ENCODE results near the gene TUSC7. TPM values are rescaled to one million over a fixed set of nuclear protein-coding genes. Genes with fewer than 3 reads are reported as not detected.
A peak's percentile ranks its signal among the peaks of the same experiment; 100 is the strongest.

TUSC7 gene
- total and polyA plus RNA-seq, 2 of the 8 experiments (the other 6 are each of a cell fraction or from before 2014, with no cell fraction given) = not detected

GRCh38 chr3:116663161-116664110 lies 46.1 kb upstream of the TUSC7 start:
- no peaks in the 10 kb centered on the region for H3K79me2 ChIP-seq (ENCODE audit: control insufficient read depth in 1 of 2, insufficient read depth in 2 of 2, low read length in 2 of 2)
- no peaks in the 10 kb centered on the region for H3K9me3 ChIP-seq (ENCODE audit: insufficient read depth in 2 of 2, low read depth in 1 of 2, low read length in 1 of 2)
- no peak overlapping the region for H3K56ac ChIP-seq (replicated peaks; ENCODE audit: insufficient read length, low read depth, low read length)
- H2BK120ac ChIP-seq (replicated peaks; ENCODE audit: low read depth, low read length) = no peak overlapping the region
- H3K4me2 ChIP-seq (ENCODE audit: insufficient read depth in 1 of 2, low read depth in 2 of 2, low read length in 2 of 2) = 0 out of 4 replicates have a peak overlapping the region, but pooled peaks of 1 of the 2 experiments have one; percentile 28
- H2BK12ac ChIP-seq (ENCODE audit: low read depth, low read length) = no peak overlapping the region
- H3K18ac ChIP-seq (ENCODE audit: extremely low read depth, low read length) = no peak overlapping the region
- no peak overlapping the region for H3K4me3 ChIP-seq (ENCODE audit: extremely low read depth in 1 of 4, insufficient read depth in 2 of 4, low read depth in 3 of 4, low read length in 4 of 4)
- ChIA-PET CTCF (ENCODE audit: partially characterized antibody) (interaction anchor here (0.9 to 1.4 kb wide), 3 partner anchors 48 to 95 kb away, joined by 3 to 5 read pairs (median 3); no protein-coding TSS in a partner anchor), POLR2A (ENCODE audit: partially characterized antibody) (no interaction called here)
- no peak overlapping the region for H2BK15ac ChIP-seq (ENCODE audit: low read length)
- no peak overlapping the region for H3K23ac ChIP-seq (ENCODE audit: insufficient read length)
- FAIRE-seq (no peak), DNase-seq (ENCODE audit: low read depth in 1 of 2, low spot score in 2 of 2) (no peak)
- H3K27ac ChIP-seq (ENCODE audit: low read depth, low read length) = no peak overlapping the region
- no peak overlapping the region for H4K8ac ChIP-seq (ENCODE audit: extremely low read depth, insufficient read depth, low read length)
- H2AFZ ChIP-seq (ENCODE audit: low read length) = peak overlapping the region; percentile 71
- no peak overlapping the region for H3K9ac ChIP-seq (replicated peaks in 1 of 4; ENCODE audit: extremely low read depth in 1 of 4, low read depth in 3 of 4, low read length in 3 of 4)
- H2AK5ac ChIP-seq (ENCODE audit: low read depth, low read length) = no peak overlapping the region
- H3K14ac ChIP-seq (ENCODE audit: insufficient read length) = no peak overlapping the region
- no peaks in the 10 kb centered on the region for H3K79me1 ChIP-seq (ENCODE audit: low read depth, low read length)
- no peak overlapping the region for H2BK20ac ChIP-seq (ENCODE audit: low read length)
- H3K23me2 ChIP-seq (ENCODE audit: low read depth, low read length) = no peaks in the 10 kb centered on the region
- H2BK5ac ChIP-seq (ENCODE audit: low read depth, low read length) = no peak overlapping the region
- no peak overlapping the region for H4K91ac ChIP-seq (replicated peaks; ENCODE audit: insufficient read length, low read length)
- no peaks in the 10 kb centered on the region for H4K20me1 ChIP-seq (replicated peaks in 1 of 2; ENCODE audit: control insufficient read depth in 1 of 2, insufficient read depth in 2 of 2, low read length in 2 of 2)
- H3K36me3 ChIP-seq (ENCODE audit: control insufficient read depth in 2 of 4, insufficient read depth in 4 of 4, low read length in 3 of 4) = no peaks in the 10 kb centered on the region
- H3K4ac ChIP-seq (replicated peaks; ENCODE audit: insufficient read length, low read depth, low read length) = no peak overlapping the region
- whole genome bisulfite sequencing, 2 experiments (ENCODE audit: extremely low coverage in 1 of 2, insufficient coverage in 1 of 2, insufficient read length in 1 of 2, insufficient replicate concordance in 2 of 2, low coverage in 1 of 2, low lambda C conversion rate in 2 of 2, missing lambda C conversion rate in 1 of 2) = 60% methylated on average over 8 of the region's 8 CpGs; no CpG with 5 or more reads in 1 of the 2 experiments
- no peaks in the 10 kb centered on the region for H3K27me3 ChIP-seq (replicated peaks in 1 of 4; ENCODE audit: control insufficient read depth in 3 of 4, extremely low read depth in 1 of 4, insufficient read depth in 3 of 4, low read length in 3 of 4)
- no peak overlapping the region for H4K5ac ChIP-seq (ENCODE audit: insufficient read length, low read depth, low read length)
- peaks cover 0 to 2% (median 0%) of the 10 kb centered on the region in 4 experiments; a peak in 2 of 7 replicates for H3K4me1 ChIP-seq (replicated peaks in 1 of 4; ENCODE audit: control insufficient read depth in 3 of 4, insufficient read depth in 4 of 4, low read length in 3 of 4)
- TF ChIP-seq ATF2 (IDR thresholded peaks at IDR 0.05; ENCODE audit: low read length) (no peak), TAF1 (IDR thresholded peaks at IDR 0.05; ENCODE audit: low read depth, low read length) (no peak), CEBPB (IDR thresholded peaks at IDR 0.05; ENCODE audit: low read depth, low read length) (no peak), TAF7 (optimal IDR thresholded peaks at IDR 0.05; ENCODE audit: borderline replicate concordance, low read depth, low read length) (no peak)
